Fibroblast of skin of abdomen (primary cell): ENCODE measurements around the gene ELL.
"Not testable (repeated sequence)": the region's sequence is repeated elsewhere in the genome, so short reads cannot be mapped to it uniquely, and the experiment has no call there.

Experiments
- DNase-seq: peaks from one replicate; pipeline ENCODE4 v3.0.0-alpha.2; 2013

ELL gene

DNA sequence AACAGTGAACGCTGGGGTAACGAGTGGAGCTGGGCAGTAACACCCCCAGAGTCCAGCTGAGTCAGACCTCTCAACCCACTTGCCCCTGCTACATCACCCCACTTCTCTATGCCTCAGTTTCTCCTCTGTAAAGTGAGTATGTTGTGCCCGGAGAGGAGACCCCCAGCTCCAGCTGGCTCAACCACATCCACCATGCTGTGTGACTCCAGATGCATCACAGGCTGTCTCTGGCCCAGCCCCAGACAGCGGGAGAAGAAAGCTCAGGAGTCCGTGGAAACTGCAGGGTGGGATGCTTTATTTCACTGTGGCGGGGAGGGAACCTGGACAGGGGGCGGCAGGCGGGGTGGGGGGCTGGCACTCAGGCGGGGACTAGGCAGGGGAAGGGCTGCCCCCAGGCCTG is 9.6 kb upstream of the ELL start:
- no peak for DNase-seq

DNA sequence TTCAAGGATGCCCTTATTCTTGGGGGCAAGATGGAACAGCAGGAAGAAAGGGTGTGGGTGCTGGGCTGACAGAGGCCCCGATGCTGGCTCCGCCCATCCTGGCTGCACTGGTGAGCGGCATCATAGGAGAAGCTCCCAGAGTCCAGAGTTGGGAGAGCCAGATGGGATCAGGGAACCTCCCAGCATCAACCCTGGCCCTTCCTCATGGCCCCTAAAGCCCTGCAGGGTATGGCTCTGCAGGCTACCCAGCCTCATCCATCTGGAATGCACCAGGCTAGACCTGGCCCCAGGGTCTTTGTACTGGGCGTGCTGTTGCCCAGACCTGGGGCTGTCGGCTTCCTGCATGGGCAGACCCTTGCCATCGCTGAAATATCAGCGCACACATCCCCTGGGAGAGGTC is 7.9 kb upstream of the ELL start:
- no peak for DNase-seq

DNA sequence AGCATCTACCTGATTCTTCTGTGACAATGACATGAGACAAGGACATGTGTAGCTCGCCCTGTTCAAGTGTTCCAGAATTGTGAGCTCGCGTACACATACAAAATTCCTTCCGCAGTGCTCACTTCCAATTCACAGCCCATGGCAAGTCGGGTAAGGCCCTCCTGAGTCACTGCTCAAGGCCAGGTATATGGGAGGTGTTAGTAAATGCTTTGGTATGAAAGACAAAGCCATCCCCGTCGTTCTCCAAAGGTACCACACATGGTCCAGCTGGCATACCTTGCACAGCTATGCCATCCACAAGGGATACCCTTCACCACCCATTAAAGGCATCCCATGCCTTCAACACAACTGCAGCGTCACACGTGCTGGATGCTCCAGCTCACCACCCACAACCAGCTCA is 4.4 kb upstream of the ELL start:
- DNase-seq, result no peak

DNA sequence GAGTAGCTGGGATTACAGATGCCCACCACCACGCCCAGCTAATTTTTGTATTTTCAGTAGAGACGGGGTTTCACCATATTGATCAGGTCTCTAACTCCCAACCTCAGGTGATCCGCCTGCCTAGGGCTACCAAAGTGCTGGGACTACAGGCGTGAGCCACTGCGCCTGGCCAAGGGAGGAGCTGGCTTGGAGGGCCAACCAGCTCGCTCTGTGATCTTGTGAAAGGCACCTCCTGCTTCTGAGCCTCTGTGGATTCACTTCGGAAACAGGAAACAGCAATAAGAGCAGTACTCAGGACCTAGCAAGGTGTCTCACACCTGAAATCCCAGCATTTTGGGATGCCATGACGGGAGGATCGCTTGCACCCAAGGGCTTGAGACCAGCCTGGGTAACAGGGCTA is 2.0 kb upstream of the ELL start:
- no peak for DNase-seq

DNA sequence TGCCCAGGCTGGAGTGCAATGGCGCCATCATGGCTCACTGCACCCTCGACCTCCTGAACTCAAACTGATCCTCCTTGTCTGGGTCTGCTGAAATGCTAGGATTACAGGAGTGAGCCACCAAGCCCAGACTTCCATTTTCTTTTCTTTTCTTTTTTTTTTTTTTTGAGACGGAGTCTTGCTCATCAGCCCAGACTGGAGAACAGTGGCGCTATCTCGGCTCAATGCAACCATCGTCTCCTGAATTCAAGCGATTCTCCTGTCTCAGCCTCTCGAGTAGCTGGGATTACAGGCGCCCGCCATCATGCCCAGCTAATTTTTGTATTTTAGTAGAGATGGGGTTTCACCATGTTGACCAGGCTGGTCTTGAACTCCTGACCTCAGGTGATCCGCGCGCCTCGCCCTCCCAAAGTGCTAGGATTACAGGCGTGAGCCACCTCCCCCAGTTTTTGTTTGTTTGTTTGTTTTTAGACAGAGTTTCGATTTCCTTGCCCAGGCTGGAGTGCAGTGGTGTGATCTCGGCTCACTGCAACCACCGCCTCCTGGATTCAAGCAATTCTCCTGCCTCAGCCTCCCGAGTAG is 1.1 kb upstream of the ELL start:
- not testable (repeated sequence) for DNase-seq

DNA sequence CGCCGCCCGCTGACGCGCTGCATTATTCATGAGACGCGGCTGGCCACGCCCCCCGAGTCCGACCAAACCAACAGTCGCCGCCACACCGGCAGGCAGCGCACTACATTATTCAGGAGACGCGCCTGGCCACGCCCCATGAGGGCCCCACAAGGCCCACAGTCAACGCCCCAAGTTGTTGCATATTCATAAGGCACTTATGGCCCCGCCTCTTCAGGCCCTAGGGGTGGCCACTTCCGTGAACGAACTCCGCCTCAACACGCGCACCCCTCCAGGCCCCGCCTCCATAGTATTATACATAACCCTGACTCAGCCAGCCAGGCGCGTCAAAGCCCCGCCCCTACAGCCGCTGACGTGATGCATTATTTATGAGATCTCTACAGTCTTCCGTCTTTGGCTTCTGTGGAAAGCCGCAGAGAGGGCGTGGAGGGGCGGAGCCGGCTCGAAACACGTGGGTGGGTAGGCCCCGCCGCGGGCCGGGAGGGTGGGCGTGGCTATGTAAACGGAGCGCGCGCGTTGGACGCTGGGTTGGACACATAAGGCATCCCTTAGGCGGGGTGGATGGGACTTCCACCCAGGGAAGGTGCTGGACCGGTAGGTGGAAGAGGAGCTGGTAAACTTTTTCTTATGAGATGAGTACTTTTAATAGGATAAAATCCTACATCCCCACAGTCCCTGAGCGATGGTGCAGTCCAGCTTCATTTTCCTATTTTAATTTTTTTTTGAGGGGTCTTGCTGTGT is 423 bp upstream of the ELL start:
- DNase-seq, result peak; percentile 100

DNA sequence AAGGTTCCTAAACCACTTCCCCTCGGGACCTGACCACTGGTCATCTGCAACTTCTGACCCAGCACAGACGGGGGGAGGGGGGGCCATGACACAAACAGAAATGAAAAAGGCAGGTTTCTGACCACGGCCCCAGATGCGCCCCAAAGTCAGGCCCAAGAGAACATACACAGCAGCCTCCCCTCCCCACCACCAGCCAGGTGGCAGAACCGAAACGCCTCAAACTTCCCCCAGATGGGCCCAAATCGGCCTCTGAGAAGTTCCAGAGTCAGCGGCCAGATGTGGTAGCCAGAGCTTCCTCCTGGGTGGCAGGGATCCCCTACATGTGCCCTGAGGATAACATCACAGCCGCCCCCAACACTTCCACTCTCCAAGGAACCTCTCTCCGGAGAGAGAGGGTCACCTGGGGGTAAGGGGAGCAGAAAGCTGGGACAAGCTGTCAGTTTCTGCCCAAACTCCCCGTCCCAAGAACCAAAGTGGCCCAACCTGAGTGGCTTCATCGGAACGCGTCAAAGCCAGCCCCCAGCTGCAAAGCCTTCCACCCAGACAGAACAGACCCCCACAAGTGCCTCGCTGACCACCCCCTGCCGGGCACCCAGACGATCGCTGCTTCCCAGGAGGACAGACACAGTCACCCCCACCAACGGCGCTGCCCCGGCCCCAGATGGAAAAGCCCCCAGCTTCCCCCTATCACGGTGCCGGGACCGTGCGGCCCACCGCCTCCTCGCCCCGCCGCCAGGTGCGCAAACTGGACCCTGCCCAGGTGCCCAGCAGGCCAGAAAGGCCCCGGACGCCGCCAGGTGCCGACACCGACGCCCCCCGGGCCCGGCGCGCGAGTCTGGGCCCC is 800 bp downstream of the ELL start:
- no peak for DNase-seq

DNA sequence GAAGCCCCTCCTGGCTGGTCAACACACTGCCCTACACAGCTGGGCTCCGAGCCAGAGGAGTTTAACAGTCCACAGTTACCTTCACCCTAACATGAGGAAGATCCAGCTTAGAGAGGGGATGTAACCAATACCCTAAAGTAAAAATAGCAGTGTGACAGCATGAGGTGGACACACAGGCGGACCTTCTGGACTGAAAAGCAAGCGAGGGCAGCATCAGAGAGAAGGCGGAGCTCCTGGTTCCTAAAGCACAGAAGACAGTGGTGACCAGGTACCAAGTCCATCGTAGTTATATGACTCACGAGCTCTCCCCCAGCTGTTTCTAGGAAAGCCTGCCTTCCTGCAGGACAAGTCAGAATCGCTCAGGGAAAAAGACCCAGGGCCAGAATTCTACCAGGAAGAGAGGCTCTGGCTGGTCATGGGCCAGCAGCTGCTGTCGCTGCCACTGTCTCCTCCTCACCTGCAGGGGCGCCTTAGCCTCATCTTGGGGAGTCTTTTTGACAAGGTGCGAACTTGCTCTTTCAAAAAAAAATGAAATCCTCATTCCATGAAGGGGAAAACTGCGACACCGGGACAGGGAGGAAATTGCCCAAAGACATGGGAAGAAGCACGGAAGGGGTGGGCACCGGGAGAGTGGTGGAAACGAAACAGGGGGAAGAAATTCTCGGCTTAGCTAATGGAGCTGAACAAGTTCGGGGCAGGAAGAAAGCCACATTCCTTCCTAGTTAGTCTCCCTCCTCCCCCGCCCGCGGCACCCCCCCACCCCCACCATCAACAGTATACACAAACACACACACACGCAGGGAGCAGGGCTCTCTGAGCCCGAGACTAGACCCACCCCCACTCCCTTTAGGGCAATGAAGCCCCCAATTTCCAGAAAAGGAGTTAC is 1.7 kb downstream of the ELL start:
- DNase-seq, result peak; percentile 78

DNA sequence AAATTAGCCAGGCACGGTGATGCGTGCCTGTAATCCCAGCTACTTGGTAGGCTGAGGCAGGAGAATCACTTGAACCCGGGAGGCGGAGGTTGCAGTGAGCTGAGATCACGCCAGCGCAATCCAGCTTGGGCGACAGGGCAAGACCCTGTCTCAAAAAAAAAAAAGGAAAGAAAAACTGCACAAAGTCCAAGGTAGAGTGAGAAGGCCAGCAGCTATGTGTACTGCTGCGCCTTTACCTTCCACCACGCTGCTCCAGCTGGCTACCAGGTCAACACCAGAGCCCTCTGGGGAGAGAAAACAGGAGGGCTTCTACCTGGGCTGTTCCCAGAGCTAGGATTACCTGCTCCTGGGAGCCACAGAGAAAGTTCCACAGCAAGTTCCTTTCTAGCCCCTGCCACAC is 3.2 kb downstream of the ELL start:
- DNase-seq, result no peak

DNA sequence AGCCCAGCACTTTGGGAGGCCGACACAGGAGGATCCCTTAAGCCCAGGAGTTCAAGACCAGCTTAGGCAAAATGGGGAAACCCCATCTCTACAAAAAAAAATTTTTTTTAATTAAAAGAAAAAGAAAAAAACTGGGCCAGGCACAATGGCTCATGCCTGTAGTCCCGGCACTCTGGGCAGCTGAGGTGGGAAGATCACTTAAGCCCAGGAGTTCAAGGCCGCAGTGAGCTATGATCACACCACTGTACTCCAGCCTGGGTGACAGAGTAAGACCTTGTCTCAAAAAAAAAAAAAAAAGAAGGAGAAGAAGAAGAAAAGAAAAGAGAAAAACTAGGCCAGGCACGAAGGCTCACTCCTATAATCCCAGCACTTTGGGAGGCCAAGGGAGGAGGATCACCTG is 4.3 kb downstream of the ELL start:
- no peak for DNase-seq

DNA sequence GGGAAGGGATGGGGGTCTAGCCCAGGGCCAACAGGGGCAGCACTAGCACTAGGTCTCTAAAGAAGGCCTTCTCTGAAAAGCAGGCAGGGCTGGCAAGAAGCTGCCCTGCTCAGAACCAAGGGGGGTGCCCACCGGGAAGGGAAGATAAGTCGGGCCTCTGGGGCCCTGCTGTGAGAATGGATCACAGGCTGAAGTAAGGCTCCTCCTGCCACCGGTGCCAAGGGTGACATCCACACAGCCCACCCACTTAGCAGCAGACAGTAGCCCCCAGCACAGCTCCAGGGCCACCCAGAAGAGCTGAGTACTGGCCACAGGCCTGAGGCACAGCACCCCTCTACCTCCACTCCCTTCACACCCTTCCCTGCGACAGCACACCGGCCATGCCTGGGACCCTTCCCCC is 5.9 kb downstream of the ELL start:
- DNase-seq, result no peak

DNA sequence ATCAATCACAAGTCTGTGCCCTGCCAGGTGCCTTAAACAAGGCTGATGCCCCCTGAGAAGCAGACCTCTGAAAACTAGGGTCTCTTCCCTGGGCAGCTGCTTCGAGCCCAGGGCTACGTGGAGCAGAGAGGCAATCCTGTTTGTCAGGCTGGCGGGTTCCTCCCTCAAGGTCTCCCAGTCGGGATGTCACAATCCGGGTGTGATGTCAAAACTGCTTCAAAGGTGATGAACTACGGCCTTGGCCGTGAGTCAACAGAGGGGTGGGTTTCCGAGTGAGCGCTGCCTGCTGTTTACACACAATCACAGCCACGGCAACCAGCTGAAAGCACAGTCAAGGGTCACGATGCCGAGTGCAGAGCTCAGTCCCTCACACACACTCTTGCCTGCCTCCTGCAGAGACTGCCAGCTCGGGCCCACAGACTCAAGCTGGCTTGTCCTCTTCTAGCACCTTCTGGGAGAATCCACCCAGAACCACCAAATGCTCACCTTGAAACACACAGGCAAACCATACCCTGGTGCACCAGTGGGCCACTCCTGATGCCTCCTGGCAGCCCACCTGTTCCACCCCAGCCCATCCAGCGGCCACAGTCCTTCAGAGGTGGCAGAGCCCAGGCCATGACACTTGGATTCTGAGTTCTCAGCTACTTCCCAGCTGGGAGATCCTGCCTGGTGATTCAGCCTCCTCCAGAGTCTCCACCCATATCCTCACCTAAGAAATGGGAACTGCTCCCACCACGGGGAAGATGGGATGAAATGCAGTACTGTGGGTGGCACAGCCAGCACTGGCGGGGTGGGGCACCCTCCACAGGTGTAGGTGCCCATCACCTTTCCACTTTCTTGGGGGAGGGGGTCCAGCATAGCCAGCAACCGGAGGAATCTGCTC is 6.8 kb downstream of the ELL start:
- no peak for DNase-seq

DNA sequence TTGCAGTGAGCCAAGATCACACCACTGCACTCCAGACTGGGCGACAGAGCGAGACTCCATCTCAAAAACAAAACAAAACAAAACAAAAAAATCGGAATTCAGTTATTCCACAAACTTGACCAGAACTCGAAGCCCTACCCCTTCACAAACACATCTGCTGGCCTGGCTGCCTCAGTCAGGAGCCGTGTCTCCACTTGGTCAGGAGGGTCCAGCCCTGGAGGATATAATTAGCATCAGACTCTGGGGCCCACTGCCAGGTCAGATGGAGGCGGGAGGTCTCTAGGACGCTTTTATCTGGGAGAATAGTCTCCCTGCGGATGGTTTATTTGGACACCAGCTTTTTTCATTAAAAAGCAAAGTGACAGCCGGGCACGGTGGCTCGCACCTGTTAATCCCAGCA is 8.0 kb downstream of the ELL start:
- DNase-seq, result no peak

DNA sequence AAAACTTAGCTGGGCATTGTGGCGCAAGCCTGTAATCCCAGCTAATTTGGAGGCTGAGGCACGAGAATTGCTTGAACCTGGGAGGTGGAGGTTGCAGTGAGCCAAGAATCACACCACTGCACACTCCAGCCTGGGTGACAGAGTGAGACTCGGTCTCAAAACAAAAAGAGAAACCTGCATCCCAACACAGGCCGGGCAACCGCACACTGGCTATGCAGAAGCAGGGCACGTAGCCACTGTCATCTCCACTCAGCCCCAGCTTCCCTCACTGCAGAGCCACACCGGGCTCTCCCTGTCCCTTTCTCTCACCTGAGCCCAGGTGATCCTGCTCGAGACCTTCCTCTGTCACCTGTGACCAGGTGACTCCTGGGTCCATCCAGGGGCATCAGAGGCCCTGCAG is 11.7 kb downstream of the ELL start:
- DNase-seq, result no peak

DNA sequence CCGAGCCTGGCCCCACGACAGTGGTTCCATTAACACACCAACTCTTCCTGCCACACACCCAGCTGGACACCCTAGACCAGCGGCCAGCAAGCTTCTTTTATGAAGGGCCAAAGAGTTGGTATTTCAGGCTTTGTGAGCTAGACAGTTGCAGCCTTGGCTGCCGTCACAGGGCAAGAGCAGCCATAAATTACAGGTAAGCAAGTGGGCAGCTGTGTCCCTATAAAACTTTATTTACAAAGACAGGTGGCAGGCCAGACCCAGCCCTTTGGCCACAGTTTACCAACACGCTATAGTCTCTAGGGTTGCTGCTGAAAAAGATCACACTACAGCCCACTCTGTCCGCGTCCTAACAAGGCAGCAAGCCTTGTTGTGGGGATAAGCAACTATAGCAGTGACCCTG is 13.3 kb downstream of the ELL start:
- DNase-seq, result no peak

DNA sequence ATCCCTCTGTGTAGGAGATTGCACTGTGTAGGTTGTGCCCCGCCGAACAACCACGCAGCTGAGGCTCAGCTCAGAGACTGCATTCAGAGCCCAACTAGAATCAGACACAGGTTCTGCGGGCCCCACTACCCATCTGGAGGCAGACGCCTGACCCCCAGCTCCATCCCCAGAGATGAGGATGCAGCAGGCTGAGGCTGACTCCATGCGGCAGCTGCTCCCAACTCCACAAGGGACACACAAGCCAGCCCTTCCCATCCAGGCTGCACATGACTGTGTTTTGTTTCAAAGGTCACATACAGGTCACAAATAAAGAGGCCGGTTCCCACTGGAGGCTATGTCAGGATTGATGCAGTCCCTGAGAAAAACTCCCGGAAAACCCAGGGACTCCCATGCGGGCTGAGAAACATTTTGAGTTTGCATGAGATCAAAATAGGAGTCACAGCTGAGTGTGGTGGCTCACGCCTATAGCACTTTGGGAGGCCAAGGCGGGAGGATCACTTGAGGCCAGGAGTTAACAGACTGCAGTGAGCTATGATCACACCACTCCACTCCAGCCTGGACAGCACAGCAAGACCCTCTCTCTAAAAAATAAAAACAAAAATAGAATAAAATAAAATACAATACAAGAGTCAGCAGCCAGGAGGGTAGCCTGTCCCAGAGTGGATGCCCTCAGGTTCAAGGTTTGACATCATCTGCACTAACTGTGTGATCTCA is 14.0 kb downstream of the ELL start:
- DNase-seq, result no peak

DNA sequence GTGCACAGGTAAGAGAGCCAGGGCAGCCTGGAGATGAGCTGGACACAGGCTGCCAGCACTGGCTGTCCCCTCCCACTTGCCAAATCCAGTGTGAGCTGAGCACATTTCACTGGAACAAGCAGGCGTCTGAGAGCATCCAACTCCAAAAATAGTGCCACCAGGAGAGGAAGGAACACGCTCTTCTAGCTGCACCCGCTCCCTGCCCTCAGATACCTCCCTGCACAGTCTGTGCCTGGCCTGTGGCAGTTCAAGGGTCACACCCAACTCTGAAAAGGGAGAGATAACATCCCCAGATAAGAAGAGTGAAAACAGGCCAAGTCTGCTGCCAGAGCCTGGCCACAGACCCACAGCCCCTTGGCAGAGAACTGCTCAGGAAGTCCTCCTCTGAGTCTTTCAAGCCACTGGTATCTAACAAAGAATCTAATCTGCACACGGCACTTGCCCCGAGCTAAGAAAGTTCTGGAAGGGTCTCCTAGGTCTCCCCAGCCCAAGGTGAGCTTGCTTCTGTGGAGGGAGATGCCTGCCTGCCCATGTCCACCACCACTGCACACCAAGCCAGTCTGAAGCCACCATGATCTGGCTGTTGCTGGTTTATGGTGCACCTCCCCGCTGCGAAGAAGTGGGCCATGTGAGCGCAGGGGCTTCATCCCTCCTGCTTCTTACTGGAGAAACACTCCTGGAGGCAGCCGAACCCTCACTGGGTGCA is 14.7 kb downstream of the ELL start:
- DNase-seq, result no peak

DNA sequence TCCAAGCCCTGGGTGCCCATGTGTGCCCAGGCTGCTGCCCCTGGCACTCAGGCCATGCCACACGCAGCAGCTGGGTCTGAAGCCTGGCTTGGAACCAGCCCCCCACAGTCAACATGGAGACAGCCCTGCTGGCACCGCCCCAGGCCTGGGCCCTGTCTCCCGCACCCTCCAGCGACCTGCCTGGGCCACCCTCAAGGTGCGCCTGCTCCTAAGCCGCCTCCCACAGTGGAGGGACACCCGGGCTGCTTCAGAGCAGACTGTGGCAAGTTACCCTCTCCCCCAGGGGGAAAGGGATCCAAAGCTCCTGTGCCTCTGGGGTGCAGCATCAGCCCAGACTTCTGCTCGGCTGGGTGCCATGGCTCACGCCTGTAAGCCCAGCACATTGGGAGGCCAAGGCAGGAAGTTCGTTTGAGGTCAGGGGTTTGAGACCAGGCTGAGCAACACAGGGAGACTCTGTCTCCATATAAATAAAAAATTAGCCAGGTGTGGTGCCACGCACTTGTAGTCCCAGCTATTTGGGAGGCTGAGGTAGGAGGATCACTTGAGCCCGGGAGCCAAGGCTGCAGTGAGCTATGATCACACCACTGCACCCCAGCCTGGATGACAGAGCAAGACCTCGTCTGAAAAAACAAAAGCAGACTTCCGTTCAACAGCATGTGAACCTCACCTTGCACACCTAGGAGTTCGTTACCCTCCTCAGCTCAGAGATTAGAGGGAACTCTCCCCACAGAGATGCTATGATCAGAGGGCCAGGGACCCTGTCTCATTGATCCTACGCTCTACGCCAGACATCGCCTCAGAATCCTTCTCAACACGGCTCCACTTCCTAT is 15.6 kb downstream of the ELL start:
- no peak for DNase-seq

DNA sequence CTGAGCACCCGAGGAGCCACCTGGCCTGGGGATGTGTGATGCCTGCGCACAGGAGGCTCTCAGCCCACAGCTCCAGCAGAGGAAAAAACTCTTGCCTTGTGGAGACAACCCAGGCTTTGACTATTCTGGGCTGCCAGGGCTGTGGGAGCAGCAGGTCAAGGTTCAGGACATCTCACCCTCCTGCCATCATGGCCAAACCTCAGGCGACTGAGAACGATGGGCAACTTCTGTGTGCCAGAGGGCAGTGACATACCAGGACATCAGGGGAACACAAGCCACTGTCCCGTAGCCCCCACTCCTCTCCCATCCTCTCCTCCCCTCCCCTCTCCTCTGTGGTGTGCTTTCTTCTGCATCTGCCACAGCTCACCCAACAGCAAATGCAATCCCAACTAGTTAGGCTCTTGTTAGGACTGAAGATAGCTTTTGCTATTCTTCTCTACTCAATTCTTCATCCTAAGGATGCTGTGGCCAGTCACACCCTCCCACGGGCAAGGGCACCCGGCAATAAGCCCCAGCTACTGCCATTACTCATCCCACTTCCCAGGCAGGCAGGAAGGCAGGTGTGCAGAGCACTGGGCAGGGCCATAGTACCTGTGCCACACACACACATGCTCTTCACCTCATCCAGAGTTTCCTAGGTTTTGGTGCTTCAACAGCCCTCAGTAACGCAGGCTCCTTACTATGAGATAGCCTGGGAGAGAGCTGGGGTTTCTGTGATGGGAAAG is 16.8 kb downstream of the ELL start:
- no peak for DNase-seq
